IMR-90 (cell line): ENCODE results near the gene ZSCAN5C. TPM values are rescaled to one million over a fixed set of nuclear protein-coding genes. Genes with fewer than 3 reads are reported as not detected.

Experiments
- ATAC-seq: fragments of 200-7000 bp; cut with Tn5 transposase; 2 replicates; pipeline ENCODE4 v1.9.1; 2020; ENCODE audit warnings: low read depth, mild to moderate bottlenecking, moderate library complexity
- BruUV-seq: library from RNA; stranded (reverse); fragments of 400-500 nt; replicated peaks from 2 replicates; lab custom pipeline; 2021; lab: Mats Ljungman, UMichigan
- CTCF ChIA-PET: fragments of 300-600 bp; formaldehyde crosslinking; extraction: SDS; loops from one replicate; lab custom pipeline; 2021; ENCODE audit warnings: antibody characterized with exemption; lab: Yijun Ruan, JAX
- POLR2A ChIA-PET: fragments of 300-600 bp; sonication (Branson Sonifier 250); formaldehyde crosslinking; loops from one replicate; lab custom pipeline; 2022; ENCODE audit warnings: antibody characterized with exemption; ENCODE audit not compliant: unreplicated experiment; lab: Charles Lee
- DNase-seq: peaks from one replicate; pipeline ENCODE4 v3.0.0; 2013
- H2AFZ ChIP-seq: replicated peaks from 2 replicates; pipeline ENCODE3; 2013; ENCODE audit warnings: low read length, mild to moderate bottlenecking; ENCODE audit not compliant: poor library complexity
- H2AK5ac ChIP-seq: 2 replicates; pipeline ENCODE4 v1.6.1; 2013; ENCODE audit warnings: low read depth, low read length, inconsistent platforms
- H2AK9ac ChIP-seq: replicated peaks from 2 replicates; pipeline ENCODE3; 2013; ENCODE audit warnings: mild to moderate bottlenecking, low read depth, low read length, moderate library complexity; ENCODE audit not compliant: poor library complexity
- H2BK120ac ChIP-seq: 2 replicates; pipeline ENCODE4 v1.6.1; 2013; ENCODE audit warnings: low read depth, low read length, inconsistent platforms
- H2BK15ac ChIP-seq: 3 replicates; pipeline ENCODE4 v1.6.1; 2013; ENCODE audit warnings: low read depth, low read length, inconsistent platforms
- H2BK20ac ChIP-seq: 2 replicates; pipeline ENCODE4 v1.6.1; 2013; ENCODE audit warnings: low read depth, mild to moderate bottlenecking, inconsistent platforms, low read length, moderate library complexity
- H2BK5ac ChIP-seq: 2 replicates; pipeline ENCODE4 v1.6.1; 2013; ENCODE audit warnings: mild to moderate bottlenecking, low read depth, low read length, inconsistent platforms; ENCODE audit not compliant: poor library complexity, severe bottlenecking
- H3K14ac ChIP-seq: replicated peaks from 2 replicates; pipeline ENCODE4 v1.6.1; 2013; ENCODE audit warnings: low read depth, low read length, inconsistent platforms
- H3K18ac ChIP-seq: 2 replicates; pipeline ENCODE4 v1.6.1; 2013; ENCODE audit warnings: low read depth, low read length, control low read depth
- H3K23ac ChIP-seq: 2 replicates; pipeline ENCODE4 v1.6.1; 2013; ENCODE audit warnings: low read depth, low read length, inconsistent platforms
- H3K27ac ChIP-seq: 2 replicates; pipeline ENCODE4 v1.5.1; 2013; ENCODE audit warnings: mild to moderate bottlenecking, control low read depth, low read length; ENCODE audit not compliant: insufficient read depth
- H3K27me3 ChIP-seq: 2 replicates; pipeline ENCODE4 v1.6.1; 2013; ENCODE audit warnings: low read length; ENCODE audit not compliant: control insufficient read depth, insufficient read depth
- H3K36me3 ChIP-seq: 2 replicates; pipeline ENCODE4 v1.6.1; 2013; ENCODE audit warnings: low read length, mixed read lengths; ENCODE audit not compliant: control insufficient read depth, insufficient read depth
- H3K4ac ChIP-seq: 2 replicates; pipeline ENCODE4 v1.6.1; 2013; ENCODE audit warnings: low read depth, low read length, inconsistent platforms
- H3K4me1 ChIP-seq: 2 replicates; pipeline ENCODE4 v1.6.1; 2013; ENCODE audit warnings: low read length, mixed read lengths; ENCODE audit not compliant: control insufficient read depth, insufficient read depth
- H3K4me2 ChIP-seq: 2 replicates; pipeline ENCODE4 v1.6.1; 2013; ENCODE audit warnings: low read depth, mild to moderate bottlenecking, control low read depth, low read length, moderate library complexity
- H3K4me3 ChIP-seq: 2 replicates; pipeline ENCODE4 v1.5.1; 2013; ENCODE audit warnings: low read depth, mild to moderate bottlenecking, control low read depth, low read length, moderate library complexity; ENCODE audit not compliant: insufficient read depth
- H3K56ac ChIP-seq: 2 replicates; pipeline ENCODE4 v1.6.1; 2013; ENCODE audit warnings: low read length, inconsistent platforms; ENCODE audit not compliant: insufficient read depth; ENCODE audit errors: extremely low read depth
- H3K79me1 ChIP-seq, 2 experiments: 2 replicates each; pipeline ENCODE4 v1.6.1; 2013; ENCODE audit warnings: low read length in 2 of 2, inconsistent platforms in 1 of 2, low read depth in 1 of 2
- H3K9ac ChIP-seq: 2 replicates; pipeline ENCODE4 v1.6.1; 2013; ENCODE audit warnings: low read depth, low read length, control low read depth
- H3K9me1 ChIP-seq: 2 replicates; pipeline ENCODE4 v1.6.1; 2013; ENCODE audit warnings: low read length, inconsistent platforms; ENCODE audit not compliant: insufficient read depth
- H3K9me3 ChIP-seq: 2 replicates; pipeline ENCODE4 v1.6.1; 2013; ENCODE audit warnings: low read length; ENCODE audit not compliant: control insufficient read depth, insufficient read depth
- H4K20me1 ChIP-seq: 2 replicates; pipeline ENCODE4 v1.6.1; 2013; ENCODE audit warnings: low read length, inconsistent platforms; ENCODE audit not compliant: insufficient read depth
- H4K5ac ChIP-seq: 2 replicates; pipeline ENCODE4 v1.6.1; 2013; ENCODE audit warnings: mild to moderate bottlenecking, low read depth, low read length, control low read depth
- H4K8ac ChIP-seq, 2 experiments: 2 replicates each; pipeline ENCODE4 v1.6.1; 2013; ENCODE audit warnings: low read depth in 2 of 2, low read length in 2 of 2, control low read depth in 1 of 2, inconsistent platforms in 1 of 2
- H4K91ac ChIP-seq: 2 replicates; pipeline ENCODE4 v1.6.1; 2013; ENCODE audit warnings: low read depth, low read length, inconsistent platforms; ENCODE audit not compliant: insufficient read depth
- BHLHE40 ChIP-seq: fragments of 150-350 bp; IDR thresholded peaks from 2 replicates; pipeline ENCODE4 v1.6.1; 2016; ENCODE audit warnings: mild to moderate bottlenecking, low read depth, low read length
- CEBPB ChIP-seq: IDR thresholded peaks from 2 replicates; pipeline ENCODE4 v1.6.1; 2012; ENCODE audit warnings: low read depth, low read length, improper control_type of control experiment
- CHD1 ChIP-seq: IDR thresholded peaks from 2 replicates; pipeline ENCODE4 v1.6.1; 2012; ENCODE audit warnings: low read depth, low read length, improper control_type of control experiment
- ELK1 ChIP-seq: fragments of 150-350 bp; IDR thresholded peaks from 2 replicates; pipeline ENCODE4 v1.6.1; 2016; ENCODE audit warnings: low read depth, mild to moderate bottlenecking, low read length, moderate library complexity, borderline replicate concordance
- FOS ChIP-seq: fragments of 150-350 bp; IDR thresholded peaks from 2 replicates; pipeline ENCODE4 v1.6.1; 2016; ENCODE audit warnings: low read depth, low read length
- MAFK ChIP-seq: IDR thresholded peaks from 2 replicates; pipeline ENCODE4 v1.6.1; 2012; ENCODE audit warnings: low read depth, low read length, improper control_type of control experiment
- MAZ ChIP-seq: IDR thresholded peaks from 2 replicates; pipeline ENCODE4 v1.6.1; 2012; ENCODE audit warnings: low read depth, mild to moderate bottlenecking, low read length, improper control_type of control experiment, moderate library complexity, borderline replicate concordance
- NFE2L2 ChIP-seq: fragments of 150-350 bp; IDR thresholded peaks from 2 replicates; pipeline ENCODE4 v1.6.1; 2016; ENCODE audit warnings: low read depth, mild to moderate bottlenecking, low read length
- POLR2A ChIP-seq: IDR thresholded peaks from 2 replicates; pipeline ENCODE4 v1.6.1; 2012; ENCODE audit warnings: mild to moderate bottlenecking, low read depth, low read length
- RAD21 ChIP-seq: IDR thresholded peaks from 2 replicates; pipeline ENCODE4 v1.6.1; 2012; ENCODE audit warnings: low read length, improper control_type of control experiment
- RCOR1 ChIP-seq: IDR thresholded peaks from 2 replicates; pipeline ENCODE4 v1.6.1; 2012; ENCODE audit warnings: mild to moderate bottlenecking, low read length, improper control_type of control experiment; ENCODE audit not compliant: insufficient replicate concordance
- RFX5 ChIP-seq: IDR thresholded peaks from 2 replicates; pipeline ENCODE4 v1.8.0; 2012; ENCODE audit warnings: low read depth, mild to moderate bottlenecking, low read length, moderate library complexity
- USF2 ChIP-seq: fragments of 150-350 bp; IDR thresholded peaks from 2 replicates; pipeline ENCODE4 v1.6.1; 2017; ENCODE audit warnings: mild to moderate bottlenecking, antibody characterized with exemption, low read length, low read depth
- whole genome bisulfite sequencing, 2 experiments: methylation state at CpG; one replicate each; pipeline versions ENCODE4 v1.1.5 to v1.1.7; 2013; ENCODE audit warnings: missing lambda C conversion rate in 2 of 2; ENCODE audit not compliant: insufficient read length in 1 of 2; ENCODE audit errors: extremely low coverage in 2 of 2; 5-methylcytosine and 5-hydroxymethylcytosine counted together
- dilution Hi-C: fragments of 300-500 bp; cut with HindIII; formaldehyde crosslinking; loops from one replicate; pipeline ENCODE4 v1.14.3; 2018; ENCODE audit warnings: low sequenced_read_pairs; ENCODE audit not compliant: unreplicated experiment
- in situ Hi-C: fragments of 300-500 bp; cut with MboI; formaldehyde crosslinking; loops from 3 replicates; pipeline ENCODE4 v1.14.3; 2019; ENCODE audit warnings: low sequenced_read_pairs, inconsistent platforms, mixed read lengths
- intact Hi-C: fragments of 100-400 bp; cut with micrococcal nuclease; formaldehyde crosslinking; loops from 2 replicates; pipeline ENCODE4 v1.10.0; 2022
- polyA plus RNA-seq, 3 experiments: library from polyadenylated mRNA; depleted of rRNA; stranded (reverse); fragments of >200 nt; gene quantifications; 2 replicates each; pipeline ENCODE4 v1.2.3, GENCODE V29; 2012; ENCODE audit warnings: low replicate concordance in 1 of 3
- total RNA-seq: library from RNA; depleted of rRNA; stranded (reverse); fragments of >200 nt; gene quantifications from 2 replicates; pipeline ENCODE4 v1.2.3, GENCODE V29; 2012
- TF ChIP-seq, protein P1 (sequence below): conservative IDR thresholded peaks from 2 replicates; pipeline ENCODE4 v1.5.1; 2012; ENCODE audit warnings: mild to moderate bottlenecking, low read depth, low read length, improper control_type of control experiment

ZSCAN5C gene
- total and polyA plus RNA-seq, 2 of the 4 experiments (the other 2 are of a cell fraction), result not detected

- no peaks in the 10 kb centered on the region for H3K4me1 ChIP-seq
- POLR2A ChIA-PET, result no interaction called here
- in situ Hi-C loops (no loop called here), intact Hi-C loops (no loop called here), dilution Hi-C loops (no loop called here)
- H2BK20ac ChIP-seq, result no peak overlapping the region
- no peaks in the 10 kb centered on the region for H4K20me1 ChIP-seq
- H2BK15ac ChIP-seq, result no peak overlapping the region
- H4K8ac ChIP-seq, result no peak overlapping the region
- H3K27ac ChIP-seq, result no peak overlapping the region
- CTCF ChIA-PET, result interaction anchor here (1.5 kb wide), 1 partner anchor 9 kb away, joined by 5 read pairs; no protein-coding TSS in a partner anchor
- no peak overlapping the region for H3K18ac ChIP-seq
- H3K79me1 ChIP-seq, result no peaks in the 10 kb centered on the region
- no peak overlapping the region for H3K9ac ChIP-seq
- BruUV-seq, result no TSS peak
- ATAC-seq (no peak), DNase-seq (no peak)
- H3K4me3 ChIP-seq, result no peak overlapping the region
- H3K4ac ChIP-seq, result no peak overlapping the region
- H2BK5ac ChIP-seq, result no peak overlapping the region
- no peak overlapping the region for H4K91ac ChIP-seq
- no peaks in the 10 kb centered on the region for H3K27me3 ChIP-seq
- H4K5ac ChIP-seq, result no peak overlapping the region
- TF ChIP-seq CEBPB (no peak), RAD21 (no peak), BHLHE40 (no peak), POLR2A (no peak), USF2 (no peak), NFE2L2 (no peak), RFX5 (no peak), FOS (no peak), MAFK (no peak), MAZ (no peak), ELK1 (no peak), CHD1 (no peak), RCOR1 (no peak)
- TF ChIP-seq, protein P1, sequence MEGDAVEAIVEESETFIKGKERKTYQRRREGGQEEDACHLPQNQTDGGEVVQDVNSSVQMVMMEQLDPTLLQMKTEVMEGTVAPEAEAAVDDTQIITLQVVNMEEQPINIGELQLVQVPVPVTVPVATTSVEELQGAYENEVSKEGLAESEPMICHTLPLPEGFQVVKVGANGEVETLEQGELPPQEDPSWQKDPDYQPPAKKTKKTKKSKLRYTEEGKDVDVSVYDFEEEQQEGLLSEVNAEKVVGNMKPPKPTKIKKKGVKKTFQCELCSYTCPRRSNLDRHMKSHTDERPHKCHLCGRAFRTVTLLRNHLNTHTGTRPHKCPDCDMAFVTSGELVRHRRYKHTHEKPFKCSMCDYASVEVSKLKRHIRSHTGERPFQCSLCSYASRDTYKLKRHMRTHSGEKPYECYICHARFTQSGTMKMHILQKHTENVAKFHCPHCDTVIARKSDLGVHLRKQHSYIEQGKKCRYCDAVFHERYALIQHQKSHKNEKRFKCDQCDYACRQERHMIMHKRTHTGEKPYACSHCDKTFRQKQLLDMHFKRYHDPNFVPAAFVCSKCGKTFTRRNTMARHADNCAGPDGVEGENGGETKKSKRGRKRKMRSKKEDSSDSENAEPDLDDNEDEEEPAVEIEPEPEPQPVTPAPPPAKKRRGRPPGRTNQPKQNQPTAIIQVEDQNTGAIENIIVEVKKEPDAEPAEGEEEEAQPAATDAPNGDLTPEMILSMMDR, result no peak
- no peaks in the 10 kb centered on the region; the same call in 1 of the 2 replicates for H3K9me1 ChIP-seq
- no peak overlapping the region for H2AK5ac ChIP-seq
- no peak overlapping the region for H3K4me2 ChIP-seq
- no peak overlapping the region for H2AK9ac ChIP-seq
- H2AFZ ChIP-seq, result no peak overlapping the region
- no peaks in the 10 kb centered on the region for H3K9me3 ChIP-seq
- WGBS, 2 experiments, result 92% methylated on average over 8 of the region's 13 CpGs; no CpG with 5 or more reads in 1 of the 2 experiments
- peaks cover 21% of the 10 kb centered on the region for H3K36me3 ChIP-seq
- H2BK120ac ChIP-seq, result no peak overlapping the region
- no peak overlapping the region for H3K14ac ChIP-seq
- no peak overlapping the region for H3K23ac ChIP-seq
- H3K56ac ChIP-seq, result no peak overlapping the region
Observed at GRCh38 chr19:56163097-56163496, 39.0 kb upstream of the ZSCAN5C start.
